GM23248 (cell line): ENCODE measurements around the gene CYTL1.

ENCODE experiments used
- EZH2 ChIP-seq: fragments of 200-600 bp; sonication (generic); IDR thresholded peaks from 2 replicates; pipeline ENCODE4 v1.6.1; 2018; ENCODE audit warnings: antibody characterized with exemption, mild to moderate bottlenecking; ENCODE audit not compliant: insufficient read depth, poor library complexity, severe bottlenecking
- EZH2phosphoT487 ChIP-seq: fragments of 200-600 bp; sonication (generic); IDR thresholded peaks from 2 replicates; pipeline ENCODE4 v1.6.1; 2018; ENCODE audit warnings: antibody characterized with exemption, moderate library complexity, mild to moderate bottlenecking, low read depth; ENCODE audit not compliant: insufficient read depth

GRCh38 chr4:4968161-4968725 is 51.0 kb downstream of the CYTL1 start:
- TF ChIP-seq EZH2phosphoT487 (no peak), EZH2 (no peak)
